IMR-90 (cell line): ENCODE measurements around the gene UCK2.

Experiments
- BHLHE40 ChIP-seq: fragments of 150-350 bp; IDR thresholded peaks from 2 replicates; pipeline ENCODE4 v1.6.1; 2016; ENCODE audit warnings: mild to moderate bottlenecking, low read depth, low read length
- CEBPB ChIP-seq: IDR thresholded peaks from 2 replicates; pipeline ENCODE4 v1.6.1; 2012; ENCODE audit warnings: low read depth, low read length, improper control_type of control experiment
- CHD1 ChIP-seq: IDR thresholded peaks from 2 replicates; pipeline ENCODE4 v1.6.1; 2012; ENCODE audit warnings: low read depth, low read length, improper control_type of control experiment
- POLR2A ChIP-seq: IDR thresholded peaks from 2 replicates; pipeline ENCODE4 v1.6.1; 2012; ENCODE audit warnings: mild to moderate bottlenecking, low read depth, low read length
- SMC3 ChIP-seq: fragments of 150-350 bp; IDR thresholded peaks from 2 replicates; pipeline ENCODE4 v1.6.1; 2016; ENCODE audit warnings: low read depth, mild to moderate bottlenecking, antibody characterized with exemption, low read length, moderate library complexity
- TF ChIP-seq, protein P1 (sequence below): fragments of 150-350 bp; IDR thresholded peaks from 2 replicates; pipeline ENCODE4 v1.6.1; 2016; ENCODE audit warnings: low read depth, mild to moderate bottlenecking, low read length, moderate library complexity, borderline replicate concordance
- TF ChIP-seq, protein P2 (sequence below): conservative IDR thresholded peaks from 2 replicates; pipeline ENCODE4 v1.5.1; 2012; ENCODE audit warnings: mild to moderate bottlenecking, low read depth, low read length, improper control_type of control experiment

DNA sequence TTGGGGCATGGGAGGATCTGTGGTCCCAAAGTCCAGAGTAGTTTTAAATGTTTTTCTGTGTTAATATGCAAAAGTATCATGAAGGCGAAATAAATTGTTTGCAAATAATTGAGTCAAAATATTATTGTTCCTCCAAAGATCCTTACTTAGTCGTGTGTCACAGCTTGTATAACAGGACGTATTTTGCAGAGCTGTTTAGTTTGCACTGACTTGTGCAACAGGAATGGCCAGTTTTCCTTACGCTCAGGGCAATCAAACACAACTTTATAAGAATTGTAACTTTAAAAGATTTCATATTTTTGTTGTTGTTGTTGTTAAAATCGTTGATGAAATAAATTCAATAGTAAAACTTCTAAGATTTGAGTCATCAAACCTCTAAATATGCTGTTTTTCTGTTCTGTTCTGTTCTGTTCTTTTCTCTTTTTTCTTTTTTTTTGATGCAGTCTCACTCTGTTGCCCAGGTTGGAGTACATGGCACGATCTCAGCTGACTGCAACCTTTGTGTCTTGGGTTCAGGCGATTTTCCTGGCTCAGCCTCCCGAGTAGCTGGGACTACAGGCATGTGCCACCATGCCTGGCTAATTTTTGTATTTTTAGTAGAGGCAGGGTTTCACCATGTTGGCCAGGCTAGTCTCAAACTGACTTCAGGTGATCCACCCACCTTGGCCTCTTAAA is 60.6 kb downstream of the UCK2 start:
- TF ChIP-seq CEBPB (no peak), BHLHE40 (no peak), POLR2A (no peak), SMC3 (no peak), CHD1 (no peak)
- TF ChIP-seq, protein P1, sequence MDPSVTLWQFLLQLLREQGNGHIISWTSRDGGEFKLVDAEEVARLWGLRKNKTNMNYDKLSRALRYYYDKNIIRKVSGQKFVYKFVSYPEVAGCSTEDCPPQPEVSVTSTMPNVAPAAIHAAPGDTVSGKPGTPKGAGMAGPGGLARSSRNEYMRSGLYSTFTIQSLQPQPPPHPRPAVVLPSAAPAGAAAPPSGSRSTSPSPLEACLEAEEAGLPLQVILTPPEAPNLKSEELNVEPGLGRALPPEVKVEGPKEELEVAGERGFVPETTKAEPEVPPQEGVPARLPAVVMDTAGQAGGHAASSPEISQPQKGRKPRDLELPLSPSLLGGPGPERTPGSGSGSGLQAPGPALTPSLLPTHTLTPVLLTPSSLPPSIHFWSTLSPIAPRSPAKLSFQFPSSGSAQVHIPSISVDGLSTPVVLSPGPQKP, result no peak
- TF ChIP-seq, protein P2, sequence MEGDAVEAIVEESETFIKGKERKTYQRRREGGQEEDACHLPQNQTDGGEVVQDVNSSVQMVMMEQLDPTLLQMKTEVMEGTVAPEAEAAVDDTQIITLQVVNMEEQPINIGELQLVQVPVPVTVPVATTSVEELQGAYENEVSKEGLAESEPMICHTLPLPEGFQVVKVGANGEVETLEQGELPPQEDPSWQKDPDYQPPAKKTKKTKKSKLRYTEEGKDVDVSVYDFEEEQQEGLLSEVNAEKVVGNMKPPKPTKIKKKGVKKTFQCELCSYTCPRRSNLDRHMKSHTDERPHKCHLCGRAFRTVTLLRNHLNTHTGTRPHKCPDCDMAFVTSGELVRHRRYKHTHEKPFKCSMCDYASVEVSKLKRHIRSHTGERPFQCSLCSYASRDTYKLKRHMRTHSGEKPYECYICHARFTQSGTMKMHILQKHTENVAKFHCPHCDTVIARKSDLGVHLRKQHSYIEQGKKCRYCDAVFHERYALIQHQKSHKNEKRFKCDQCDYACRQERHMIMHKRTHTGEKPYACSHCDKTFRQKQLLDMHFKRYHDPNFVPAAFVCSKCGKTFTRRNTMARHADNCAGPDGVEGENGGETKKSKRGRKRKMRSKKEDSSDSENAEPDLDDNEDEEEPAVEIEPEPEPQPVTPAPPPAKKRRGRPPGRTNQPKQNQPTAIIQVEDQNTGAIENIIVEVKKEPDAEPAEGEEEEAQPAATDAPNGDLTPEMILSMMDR, result no peak
